NCI-H2107 (cell line): ENCODE results near the gene SPATS2L.
A peak's percentile ranks its signal among the peaks of the same experiment; 100 is the strongest.

ENCODE experiments used
- DNase-seq: peaks from one replicate; lab custom pipeline; 2025; lab: John Stamatoyannopoulos, UW

SPATS2L gene

GRCh38 chr2:200470230-200470629 is 163.7 kb downstream of the SPATS2L start:
- DNase-seq: no peak

- peak; percentile 16 for DNase-seq
Observed at GRCh38 chr2:200471324-200471848, 164.9 kb downstream of the SPATS2L start.

GRCh38 chr2:200471928-200472645 is 165.6 kb downstream of the SPATS2L start:
- no peak for DNase-seq

GRCh38 chr2:200472853-200473464 is 166.5 kb downstream of the SPATS2L start:
- DNase-seq: no peak

GRCh38 chr2:200475795-200476194 is 169.3 kb downstream of the SPATS2L start:
- DNase-seq: no peak

GRCh38 chr2:200476836-200477235 is 170.3 kb downstream of the SPATS2L start:
- no peak for DNase-seq

DNA sequence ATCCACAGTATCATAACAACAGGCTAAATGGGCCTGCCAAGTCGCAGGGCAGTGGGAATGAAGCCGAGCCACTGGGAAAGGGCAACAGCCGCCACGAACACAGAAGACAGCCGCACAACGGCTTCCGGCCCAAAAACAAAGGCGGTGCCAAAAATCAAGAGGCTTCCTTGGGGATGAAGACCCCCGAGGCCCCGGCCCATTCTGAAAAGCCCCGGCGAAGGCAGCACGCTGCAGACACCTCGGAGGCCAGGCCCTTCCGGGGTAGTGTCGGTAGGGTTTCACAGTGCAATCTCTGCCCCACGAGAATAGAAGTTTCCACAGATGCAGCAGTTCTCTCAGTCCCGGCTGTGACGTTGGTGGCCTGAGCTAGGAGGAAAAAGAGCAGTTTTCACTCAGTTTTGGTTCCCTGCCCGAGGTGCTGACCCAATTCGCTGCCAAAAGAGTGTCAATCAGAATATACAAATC is 171.2 kb downstream of the SPATS2L start:
- no peak for DNase-seq

GRCh38 chr2:200479692-200480265 is 173.3 kb downstream of the SPATS2L start:
- no peak for DNase-seq

GRCh38 chr2:200482194-200482593 is 175.7 kb downstream of the SPATS2L start:
- no peak for DNase-seq

DNA sequence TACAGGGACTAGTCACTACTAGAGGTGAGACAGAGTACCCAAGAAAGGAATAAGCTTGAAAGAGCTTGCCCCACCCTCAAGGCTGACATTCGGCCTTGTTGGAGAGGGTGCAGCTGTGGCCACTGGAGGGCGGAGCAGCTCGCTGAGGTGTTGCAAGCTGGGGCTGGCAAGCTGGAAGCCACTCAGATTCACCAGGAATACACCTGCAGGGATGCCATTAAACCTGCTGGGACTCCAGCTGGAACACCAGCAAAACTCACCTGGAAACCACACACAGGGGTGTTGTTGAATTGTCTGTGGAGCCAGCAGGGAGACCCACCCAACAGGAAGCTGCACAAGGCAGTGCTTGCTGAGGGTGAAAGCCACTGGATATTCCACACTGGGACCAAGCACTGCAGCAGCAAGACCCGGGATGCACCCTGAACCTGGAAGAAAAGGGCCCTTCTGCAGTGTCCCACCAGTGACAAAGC is 177.3 kb downstream of the SPATS2L start:
- peak; percentile 67 for DNase-seq

DNA sequence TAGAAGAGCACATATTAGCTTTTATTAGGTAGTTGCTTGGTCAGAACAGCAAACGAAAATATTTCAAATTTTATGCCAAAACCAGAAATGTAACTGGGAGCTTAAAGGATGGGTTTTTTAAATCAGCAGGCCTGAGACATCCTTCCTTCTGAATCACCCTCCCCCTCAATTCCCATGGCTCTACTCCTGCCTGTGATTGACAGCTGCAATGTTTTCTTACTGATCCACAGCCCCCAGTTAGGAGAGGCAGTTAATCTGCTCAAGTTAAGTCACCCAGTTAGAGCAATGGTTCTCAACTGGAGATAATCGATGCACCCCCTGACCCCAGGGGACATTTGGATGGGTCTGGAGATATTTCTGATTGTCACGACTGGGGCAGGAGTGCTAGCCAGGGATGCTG is 178.4 kb downstream of the SPATS2L start:
- no peak for DNase-seq

DNA sequence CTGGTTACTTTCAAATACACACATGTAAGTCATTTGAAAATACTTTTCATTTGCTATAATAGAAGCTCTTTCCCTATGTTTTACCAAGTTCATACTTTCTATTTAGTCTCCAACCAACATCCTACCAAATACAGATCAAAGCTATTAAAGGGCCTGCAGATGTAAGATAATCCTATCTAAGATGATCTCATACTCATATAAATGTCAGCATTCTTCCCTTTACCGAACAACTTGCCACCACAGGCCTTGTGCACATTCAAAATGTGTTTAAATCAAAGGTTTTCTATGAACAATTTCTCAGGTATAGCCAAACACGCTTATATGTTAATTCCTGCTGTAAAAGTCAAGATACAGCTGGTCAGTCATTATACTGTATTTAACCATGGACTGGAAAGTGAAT is 180.0 kb downstream of the SPATS2L start:
- no peak for DNase-seq

DNA sequence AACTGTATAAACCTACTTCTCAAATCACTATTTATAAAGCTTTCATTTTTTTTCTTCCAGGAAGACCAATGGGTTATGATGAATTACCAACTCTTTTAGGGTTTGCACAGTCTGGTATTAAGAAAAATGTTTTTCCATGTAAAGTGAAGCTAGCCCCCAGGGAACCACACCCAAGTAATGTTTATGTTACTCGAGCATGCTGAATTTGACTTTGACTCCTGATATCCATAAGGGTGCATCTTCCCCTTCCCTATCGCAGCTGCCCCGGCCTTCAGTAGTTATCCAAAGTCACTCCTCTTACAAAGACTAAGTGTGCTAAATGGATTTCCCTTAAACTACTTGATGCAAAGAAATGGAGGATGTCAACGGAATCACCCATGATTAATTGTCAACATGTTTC is 181.7 kb downstream of the SPATS2L start:
- DNase-seq: no peak

GRCh38 chr2:200490001-200490400 is 183.5 kb downstream of the SPATS2L start:
- DNase-seq: no peak

DNA sequence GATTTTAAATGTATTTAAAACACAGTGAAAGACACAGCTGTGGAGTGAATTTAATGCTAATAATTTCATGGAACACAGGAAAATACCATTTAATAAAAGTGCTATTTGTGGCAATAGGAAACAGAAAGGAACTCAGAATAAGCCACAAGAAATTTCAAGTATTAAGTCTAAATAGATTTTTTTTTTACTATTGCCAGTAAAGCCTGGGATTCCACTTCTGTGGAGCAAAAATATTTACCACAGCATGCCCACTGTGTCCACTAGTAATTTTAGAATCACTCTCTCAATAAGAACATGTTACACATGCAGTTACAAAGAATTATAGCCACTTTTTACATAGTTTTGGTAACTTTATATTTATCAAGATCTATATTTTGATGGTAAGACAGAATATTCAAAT is 186.2 kb downstream of the SPATS2L start:
- no peak for DNase-seq

GRCh38 chr2:200494048-200494447 is 187.6 kb downstream of the SPATS2L start:
- DNase-seq: no peak

GRCh38 chr2:200496696-200497095 is 190.2 kb downstream of the SPATS2L start:
- DNase-seq: no peak

- no peak for DNase-seq
Observed at GRCh38 chr2:200498402-200499162, 192.1 kb downstream of the SPATS2L start.

- DNase-seq: no peak
Observed at GRCh38 chr2:200502196-200502595, 195.7 kb downstream of the SPATS2L start.

- no peak for DNase-seq
Observed at GRCh38 chr2:200506679-200507078, 200.2 kb downstream of the SPATS2L start.

DNA sequence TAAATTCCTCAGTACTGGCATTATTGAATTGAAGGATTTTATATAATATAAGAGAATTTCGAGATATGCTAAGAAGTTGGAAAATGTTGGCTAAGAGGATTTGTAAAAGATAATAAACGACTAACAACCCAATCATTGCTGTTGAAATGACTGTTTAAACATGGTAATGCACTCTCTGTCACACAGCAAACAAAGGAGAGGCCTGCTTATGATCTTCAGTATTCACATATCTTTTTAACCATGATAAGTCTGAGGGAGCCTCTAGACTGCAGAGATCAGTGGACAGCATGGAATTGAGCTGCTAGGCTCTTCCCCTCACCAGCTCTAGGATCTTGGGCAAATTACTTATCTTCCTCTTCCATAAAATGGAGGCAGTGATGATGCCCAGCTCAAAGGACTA is 200.7 kb downstream of the SPATS2L start:
- DNase-seq: no peak

- DNase-seq: no peak
Observed at GRCh38 chr2:200509235-200509611, 202.7 kb downstream of the SPATS2L start.
